Keratinocyte (primary cell): ENCODE results near the gene KCNS3.

Experiments
- CTCF ChIP-seq, 3 experiments: IDR thresholded peaks in 1 of 3; conservative IDR thresholded peaks in 1 of 3; optimal IDR thresholded peaks in 1 of 3; 2 replicates in 2 of 3; 3 replicates in 1 of 3; pipeline versions ENCODE3 to v1.5.1; 2011; ENCODE audit warnings: low read length in 3 of 3, mild to moderate bottlenecking in 3 of 3, moderate library complexity in 2 of 3, control low read depth in 1 of 3, inconsistent platforms in 1 of 3; ENCODE audit not compliant: insufficient read depth in 2 of 3; ENCODE audit errors: extremely low read depth in 1 of 3
- EZH2 ChIP-seq: IDR thresholded peaks from one replicate; pipeline ENCODE4 v1.6.1; 2012; ENCODE audit warnings: inconsistent platforms, mild to moderate bottlenecking, low read length, moderate library complexity

GRCh38 chr2:17892770-17893534 is 14.5 kb downstream of the KCNS3 start:
- TF ChIP-seq EZH2, result no peak
- no peak for TF ChIP-seq CTCF (optimal IDR thresholded peaks at IDR 0.05 in 1 of 3, IDR thresholded peaks at IDR 0.05 in 1 of 3, conservative IDR thresholded peaks at IDR 0.05 in 1 of 3; ENCODE audit: extremely low read depth in 1 of 3, insufficient read depth in 2 of 3, low read length in 3 of 3)
